HG03342 (cell line): ENCODE results near the gene EVI2B.
"Not testable (repeated sequence)": the region's sequence is repeated elsewhere in the genome, so short reads cannot be mapped to it uniquely, and the experiment has no call there.

Experiments
- ATAC-seq: cut with Tn5 transposase; IDR thresholded peaks from one replicate; pipeline ENCODE4 v1.9.1; 2021; ENCODE audit warnings: mild to moderate bottlenecking, moderate library complexity; ENCODE audit not compliant: unreplicated experiment

The EVI2B gene

DNA sequence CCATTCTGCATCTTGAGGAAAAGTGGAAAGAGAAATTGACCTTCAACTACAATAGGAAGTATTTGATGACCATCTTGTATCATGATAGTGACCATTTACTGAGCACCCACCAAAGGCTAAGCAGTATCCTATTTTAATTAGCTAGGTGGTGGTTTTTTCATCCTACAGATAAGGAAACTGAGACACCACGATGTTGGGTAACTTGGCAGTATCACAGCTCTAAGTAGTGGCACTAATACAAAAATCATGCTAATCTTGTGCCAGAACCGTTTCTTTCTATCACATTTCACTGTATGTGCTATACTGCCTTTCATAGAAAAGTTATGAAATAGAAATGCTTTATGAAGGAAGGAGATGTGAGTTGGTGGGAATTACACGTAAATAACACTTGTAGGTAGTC lies 2.3 kb downstream of the EVI2B start:
- no peak for ATAC-seq

DNA sequence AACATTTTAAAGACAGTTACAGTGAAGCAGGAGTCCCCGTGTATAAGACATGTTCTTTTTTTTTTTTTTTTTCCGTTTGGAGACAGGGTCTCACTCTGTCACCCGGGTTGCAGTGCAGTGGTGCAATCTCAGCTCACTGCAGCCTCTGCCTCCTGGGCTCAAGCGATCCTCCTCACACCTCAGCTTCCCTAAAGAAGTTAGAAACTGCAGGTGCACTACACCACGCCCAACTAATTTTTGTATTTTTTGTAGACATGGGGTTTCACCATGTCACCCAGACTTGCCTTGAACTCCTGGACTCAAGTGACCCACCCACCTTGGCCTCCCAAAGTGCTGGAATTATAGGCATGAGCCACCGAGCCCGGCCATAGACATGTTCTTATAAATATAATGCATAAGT lies 3.0 kb downstream of the EVI2B start:
- ATAC-seq = no peak

DNA sequence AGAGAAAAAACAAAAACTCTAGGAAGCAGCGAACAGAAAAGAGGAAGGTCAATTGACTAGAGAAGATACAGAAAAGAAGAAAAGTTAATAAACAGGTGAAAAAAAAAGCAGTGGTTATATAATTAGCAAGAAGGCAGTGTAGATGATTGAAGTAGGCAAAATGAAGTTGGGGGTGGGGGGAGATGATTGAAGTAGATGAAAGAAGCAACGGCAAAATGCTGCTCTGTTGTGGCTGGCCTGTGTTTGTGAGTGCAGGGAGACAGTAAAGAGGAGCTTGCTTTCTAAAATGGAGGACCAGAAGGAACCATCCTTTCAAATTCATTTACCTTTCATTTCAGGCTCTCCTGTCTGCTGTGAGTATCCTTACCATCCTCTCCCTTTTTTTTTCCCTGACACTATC lies 3.6 kb downstream of the EVI2B start:
- no peak for ATAC-seq

DNA sequence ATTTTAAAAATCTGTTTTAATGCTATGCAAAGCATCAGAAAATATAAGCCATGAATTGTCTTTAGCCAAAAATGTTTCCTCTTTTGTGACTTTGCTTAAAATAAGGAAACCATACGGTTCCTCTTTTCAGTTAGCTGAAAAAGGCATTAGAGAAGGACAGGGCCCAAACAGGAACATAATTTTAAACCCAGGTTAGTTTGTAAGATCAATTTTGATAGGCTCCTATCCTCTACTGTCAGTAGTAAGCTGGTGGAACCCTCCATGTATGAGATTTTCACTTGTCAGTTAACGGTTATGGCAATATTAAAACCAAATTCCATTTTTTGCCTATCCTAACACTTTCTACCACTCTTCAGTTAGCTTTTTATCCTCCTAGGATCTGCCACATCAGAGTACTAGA lies 4.3 kb downstream of the EVI2B start:
- no peak for ATAC-seq

DNA sequence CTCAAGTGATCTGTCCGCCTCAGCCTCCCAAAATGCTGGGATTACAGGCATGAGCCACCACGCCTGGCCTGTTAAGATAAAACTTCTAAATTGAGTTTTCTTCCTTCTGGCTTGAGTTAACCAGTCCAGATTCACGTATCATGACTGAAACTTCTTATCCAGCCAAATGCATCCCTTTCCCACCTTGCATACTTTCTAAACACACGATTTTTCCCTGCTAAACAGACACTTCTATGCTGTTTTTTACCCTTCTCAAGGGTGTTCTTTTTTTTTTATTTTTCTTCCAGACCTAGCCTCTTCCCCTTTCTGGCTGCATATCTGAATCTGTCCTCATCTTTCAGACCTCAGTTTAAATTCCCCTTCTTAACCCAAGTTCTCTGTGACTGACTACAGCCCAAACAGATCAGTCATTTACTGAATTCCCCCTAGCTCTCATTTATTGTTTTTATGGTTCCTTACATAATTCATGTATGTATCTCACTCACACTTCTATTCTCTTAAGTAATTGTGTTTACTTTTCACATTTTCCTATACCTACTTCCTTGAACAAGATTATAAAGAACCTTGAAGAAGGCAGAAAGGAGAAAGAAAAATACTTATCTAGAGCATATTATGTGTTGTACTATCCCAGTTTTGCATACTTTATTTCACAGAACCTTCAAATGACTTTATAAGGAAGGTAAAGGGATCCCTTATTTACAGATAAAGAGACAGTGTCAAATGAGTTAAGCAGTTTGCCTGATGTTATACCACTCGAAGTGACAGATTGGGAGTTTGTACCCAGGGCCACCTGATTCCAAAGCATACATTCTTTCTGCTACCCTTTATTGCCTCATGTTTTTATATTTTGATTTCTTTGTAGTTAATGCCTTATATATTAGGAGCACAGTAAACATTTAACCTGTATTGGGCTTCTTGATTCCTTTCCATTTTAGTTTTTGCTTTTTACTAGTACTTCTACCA lies 5.2 kb downstream of the EVI2B start:
- ATAC-seq = no peak

DNA sequence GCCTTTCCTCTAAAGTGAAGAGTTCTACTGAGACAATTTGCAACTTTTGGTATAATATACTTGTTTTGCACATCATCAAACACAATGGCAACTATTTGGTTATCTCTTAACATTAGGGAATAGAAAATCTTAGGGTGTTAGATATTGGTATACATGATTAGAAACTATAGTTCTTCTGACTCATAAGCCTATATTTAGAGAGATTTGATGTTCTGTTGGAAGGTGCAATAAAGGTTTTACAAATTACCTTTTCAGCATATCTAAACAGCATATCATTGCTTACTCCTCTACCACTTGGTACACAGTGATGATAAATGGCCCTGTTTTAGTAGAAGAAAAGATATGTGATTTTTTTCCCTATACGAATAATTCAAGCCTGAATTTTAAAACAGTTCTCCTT lies 6.2 kb downstream of the EVI2B start:
- ATAC-seq = no peak

DNA sequence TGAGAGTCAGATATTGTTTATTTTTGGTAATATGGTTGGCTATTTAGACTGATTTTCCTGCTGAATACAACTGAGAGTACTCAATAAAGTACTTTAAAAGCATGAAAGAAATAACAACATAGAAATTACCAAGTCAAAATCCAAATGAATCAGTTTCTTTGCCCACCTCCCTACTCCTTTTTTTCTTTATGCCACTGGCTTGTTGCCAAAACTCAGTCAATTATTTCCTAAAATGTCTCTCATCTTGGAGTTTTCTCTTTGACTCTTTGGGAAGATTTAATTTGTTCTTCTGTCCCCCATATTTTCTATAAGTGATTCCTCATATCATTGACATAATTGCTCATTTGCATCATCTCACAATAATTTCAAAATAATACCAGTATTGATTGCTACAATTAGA lies 14.2 kb downstream of the EVI2B start:
- no peak for ATAC-seq

DNA sequence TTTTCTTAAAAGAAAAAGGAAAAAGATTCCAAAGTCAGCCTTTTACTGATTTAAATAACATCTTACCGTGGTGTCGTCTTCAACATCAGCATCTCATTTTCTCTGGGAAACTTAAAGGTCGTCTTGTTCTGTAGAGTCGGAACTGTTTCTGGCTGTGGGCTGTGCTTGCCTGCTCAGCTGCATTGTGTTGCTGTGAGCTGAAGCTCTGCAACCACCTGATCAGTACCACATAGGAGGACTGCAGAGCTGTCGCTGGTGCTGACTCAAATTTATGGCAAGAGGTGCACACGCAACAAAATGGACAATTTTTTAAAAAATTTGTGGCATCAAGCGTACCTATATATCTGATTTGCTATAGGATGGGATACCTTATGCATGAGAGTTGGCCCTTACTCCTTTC lies 16.8 kb downstream of the EVI2B start, which contains the start of gene OMG:
TSS of gene OMG (minus strand) at position 150 of the 400 bp plus-strand sequence. CDS start 908 bp downstream, outside the sequence.
- ATAC-seq = no peak

DNA sequence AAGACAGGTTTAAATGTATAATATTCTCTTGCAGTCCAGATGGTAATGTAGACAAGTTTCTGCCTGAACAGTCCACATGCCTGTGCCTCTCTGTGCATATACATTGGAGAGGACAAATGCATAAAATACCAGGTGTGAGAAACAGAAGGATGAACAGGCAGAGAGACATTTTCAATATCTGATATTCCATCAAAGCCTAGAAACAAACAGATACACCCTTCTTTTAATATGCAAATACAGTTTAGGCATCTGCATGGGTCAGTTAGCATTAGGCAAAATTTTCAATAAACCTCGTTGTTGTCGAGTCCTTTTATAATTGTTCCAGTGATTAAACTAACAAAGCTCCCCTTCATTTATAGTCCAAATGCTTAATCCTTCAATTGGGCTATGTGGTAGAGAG lies 17.7 kb downstream of the EVI2B start:
- no peak for ATAC-seq

DNA sequence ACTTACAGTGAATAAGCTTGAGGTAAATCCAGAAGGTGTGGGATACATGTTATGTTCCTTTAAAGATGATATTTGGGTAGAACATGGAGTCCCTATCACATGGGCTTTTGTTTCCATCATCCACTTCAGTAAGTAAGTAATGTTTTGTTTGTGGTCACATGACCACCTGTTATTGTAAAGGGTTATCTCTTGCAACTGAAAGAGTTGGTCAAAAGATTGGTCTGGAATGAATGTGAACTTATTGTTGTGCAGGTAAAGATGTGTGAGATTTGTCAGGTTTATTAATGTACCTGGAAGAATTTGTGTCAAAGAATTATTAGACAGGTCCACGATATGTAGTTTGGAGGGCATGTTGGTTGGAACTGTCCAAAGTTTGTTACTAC lies 18.4 kb downstream of the EVI2B start:
- no peak for ATAC-seq

DNA sequence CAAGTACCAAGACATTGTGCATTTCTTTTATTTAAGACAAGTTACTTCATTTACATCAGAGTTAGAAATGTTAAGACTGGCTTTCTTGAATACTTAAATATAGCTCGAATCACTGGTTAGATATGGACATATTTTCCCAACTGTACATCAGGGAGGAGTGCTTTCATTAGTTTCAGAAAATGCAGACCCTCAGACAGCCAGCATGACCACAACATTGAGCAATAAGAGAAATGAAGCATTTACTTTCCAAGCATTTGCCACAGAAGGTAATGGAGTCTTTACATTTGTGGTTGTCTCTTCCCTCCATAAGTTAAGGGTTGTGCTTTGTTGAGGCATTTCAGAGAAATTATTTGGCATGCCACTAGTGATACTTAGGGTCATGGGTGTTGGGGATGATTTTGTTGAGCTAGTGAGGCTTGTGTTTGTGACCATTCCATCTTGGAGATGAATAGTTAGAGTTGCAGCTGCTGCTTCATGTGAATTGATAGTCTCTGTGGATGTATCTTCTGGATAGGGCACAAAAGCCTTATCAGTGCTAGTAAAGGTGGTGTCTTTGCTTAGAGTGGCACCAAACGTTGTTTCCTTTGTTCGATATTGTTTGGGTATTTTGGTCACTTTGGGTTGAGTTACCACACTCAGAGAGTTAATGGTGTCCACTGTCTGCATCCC lies 18.9 kb downstream of the EVI2B start:
- ATAC-seq = no peak

DNA sequence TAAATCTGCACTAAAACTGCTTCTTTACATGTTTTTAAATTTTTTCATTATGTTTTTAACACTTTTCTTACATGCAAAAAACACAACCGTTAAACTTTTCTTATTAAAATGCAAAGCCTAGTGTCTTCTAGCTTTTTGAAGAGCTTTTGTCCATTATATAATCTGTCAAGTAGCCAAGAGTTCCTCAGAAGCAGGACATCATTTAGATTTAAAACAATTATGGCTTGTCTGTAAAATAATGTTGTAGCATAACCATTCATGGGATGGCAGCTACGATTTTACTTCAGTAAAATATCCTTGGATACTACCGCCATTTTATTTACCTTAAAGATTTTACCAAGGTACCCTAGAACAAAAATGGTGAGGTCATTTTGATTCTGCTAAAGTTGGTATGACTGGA lies 19.6 kb downstream of the EVI2B start:
- no peak for ATAC-seq

DNA sequence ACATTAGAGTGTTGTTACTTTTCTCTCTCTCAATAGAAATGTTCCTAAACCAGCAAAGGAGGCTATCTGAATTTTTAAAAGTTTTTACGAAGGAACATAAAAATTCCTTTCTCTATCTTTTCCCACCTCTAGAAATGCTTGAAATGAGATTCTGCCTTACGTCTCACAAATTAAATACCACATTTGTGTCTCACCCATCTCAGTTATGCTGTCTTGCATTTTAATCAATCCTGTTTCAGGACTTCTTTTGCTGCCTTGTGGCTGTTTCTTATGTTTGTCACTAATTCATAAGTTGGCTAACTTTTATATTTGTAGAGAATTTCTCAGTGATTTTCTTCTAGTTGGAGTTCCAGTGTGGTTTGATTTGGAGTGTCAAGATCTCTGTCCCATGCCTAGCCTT lies 20.3 kb downstream of the EVI2B start:
- no peak for ATAC-seq

DNA sequence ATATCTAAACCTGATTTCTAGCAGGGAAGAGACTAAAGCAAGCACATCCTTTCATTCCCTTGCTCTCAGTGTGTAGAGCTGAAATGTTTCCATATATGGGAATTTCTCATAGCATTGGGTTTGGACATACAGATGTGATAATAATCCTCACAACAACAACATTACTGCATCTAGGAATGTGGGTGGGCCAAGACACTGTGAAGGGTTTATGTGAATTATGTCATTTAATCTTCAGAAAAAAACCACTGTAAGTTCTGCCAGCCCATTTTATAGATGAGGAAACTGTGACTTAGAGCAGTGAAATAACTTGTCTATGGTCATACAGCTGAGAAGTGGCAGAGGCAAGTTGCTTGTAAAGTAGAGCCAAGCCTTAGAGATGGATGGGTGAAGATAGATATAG lies 22.0 kb downstream of the EVI2B start:
- no peak for ATAC-seq

DNA sequence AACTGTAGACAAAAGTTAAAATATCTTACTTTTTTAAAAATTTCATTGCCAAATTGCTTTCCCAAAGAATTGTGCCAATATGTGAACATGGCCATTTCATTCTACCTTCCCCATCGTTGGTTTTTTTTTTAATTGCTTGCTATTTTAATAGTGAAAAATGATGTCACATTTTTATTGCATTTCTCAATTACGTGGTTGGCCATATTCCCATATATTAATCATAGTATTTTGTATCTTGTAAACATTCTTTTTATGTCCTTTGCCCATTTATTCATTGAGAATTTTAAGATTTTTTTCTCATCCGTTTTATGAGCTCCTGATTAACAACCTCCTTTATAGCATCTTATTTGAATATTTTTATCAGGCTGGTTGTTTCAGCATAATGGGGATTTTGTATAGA lies 24.1 kb downstream of the EVI2B start:
- ATAC-seq = no peak

DNA sequence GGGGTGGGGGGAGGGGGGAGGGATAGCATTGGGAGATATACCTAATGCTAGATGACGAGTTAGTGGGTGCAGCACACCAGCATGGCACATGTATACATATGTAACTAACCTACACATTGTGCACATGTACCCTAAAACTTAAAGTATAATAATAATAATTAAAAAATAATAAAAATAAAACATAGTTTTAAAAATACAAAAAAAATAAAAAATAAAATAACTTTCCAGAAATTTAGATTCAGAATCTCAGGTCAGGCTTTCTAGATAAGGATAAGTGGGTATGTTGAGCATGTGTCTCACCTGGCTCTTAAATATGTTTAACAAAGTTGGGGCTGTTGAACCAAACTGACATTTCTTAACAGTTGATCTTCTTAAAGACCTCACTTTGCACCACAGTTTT lies 25.9 kb downstream of the EVI2B start:
- ATAC-seq = not testable (repeated sequence)

DNA sequence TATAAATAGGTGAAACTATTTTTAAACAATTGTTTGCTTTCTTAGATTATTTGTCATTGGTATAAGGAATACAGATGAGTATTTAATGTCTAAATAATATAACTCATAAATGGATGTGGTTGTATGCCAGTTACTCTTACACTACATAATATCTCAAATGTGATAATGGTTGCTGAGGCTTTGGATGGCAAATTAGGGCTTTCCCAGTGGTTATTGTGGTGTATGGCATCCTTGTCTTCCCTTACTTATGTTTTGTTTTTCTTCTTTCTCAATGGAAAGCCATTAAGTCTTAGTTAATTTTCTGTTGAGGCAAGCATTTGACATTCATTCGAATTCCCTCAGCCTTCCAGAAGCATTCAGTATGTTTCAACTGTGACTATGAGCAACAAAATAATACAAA lies 27.3 kb downstream of the EVI2B start:
- no peak for ATAC-seq

DNA sequence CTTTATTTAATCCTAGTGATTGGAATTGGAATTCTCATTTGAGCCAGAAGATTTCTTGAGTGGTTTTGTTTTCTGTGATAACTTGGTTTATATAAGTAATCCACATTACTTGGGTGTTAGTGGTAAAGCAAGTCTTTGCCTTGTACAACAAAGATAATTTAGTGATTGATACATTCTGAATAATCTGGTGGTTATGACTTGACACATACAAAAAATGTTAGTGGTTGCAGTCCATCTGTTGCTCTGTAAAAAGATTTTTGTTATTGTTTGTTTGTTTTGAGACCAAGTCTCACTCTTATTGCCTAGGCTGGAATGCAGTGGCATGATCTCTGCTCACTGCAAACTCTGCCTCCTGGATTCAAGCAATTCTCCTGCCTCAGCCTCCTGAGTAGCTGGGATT lies 30.0 kb downstream of the EVI2B start:
- no peak for ATAC-seq

DNA sequence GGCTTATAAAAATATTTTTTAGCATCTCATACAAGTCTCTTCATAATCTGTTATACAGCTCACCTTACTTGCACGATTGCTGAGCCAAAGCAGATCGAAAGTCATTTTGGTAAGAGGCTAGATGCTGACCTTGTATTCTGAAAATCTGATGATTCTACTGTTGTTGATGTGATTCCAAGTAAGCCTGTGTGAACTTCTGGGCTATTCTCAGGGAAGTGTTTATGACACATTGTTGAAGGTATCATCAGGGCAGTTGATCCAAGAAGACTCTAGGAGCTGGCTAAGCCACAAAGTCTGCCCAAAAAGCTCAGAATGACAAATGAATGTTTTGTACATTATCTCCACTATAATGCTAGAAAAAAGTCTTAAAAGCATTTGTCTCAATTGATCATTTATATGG lies 32.8 kb downstream of the EVI2B start:
- no peak for ATAC-seq

DNA sequence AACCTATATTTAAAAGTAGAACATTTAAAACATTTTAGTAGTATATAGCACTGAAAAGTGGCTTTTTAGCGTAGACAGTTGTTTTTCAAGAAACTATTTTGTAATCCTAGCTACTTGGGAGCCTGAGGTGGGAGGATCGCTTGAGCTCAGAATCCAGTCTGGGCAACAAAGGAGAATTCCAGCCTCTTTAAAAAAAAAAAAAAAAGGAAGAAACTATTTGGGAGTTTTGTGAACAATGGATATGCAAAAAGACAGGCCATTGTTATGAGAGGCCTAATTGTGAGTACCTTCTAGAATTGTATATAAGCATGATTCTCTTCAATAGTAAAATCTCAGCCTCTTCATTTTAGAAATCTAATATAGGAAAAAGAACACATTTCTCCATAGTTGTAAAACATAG lies 34.5 kb downstream of the EVI2B start:
- ATAC-seq = no peak

DNA sequence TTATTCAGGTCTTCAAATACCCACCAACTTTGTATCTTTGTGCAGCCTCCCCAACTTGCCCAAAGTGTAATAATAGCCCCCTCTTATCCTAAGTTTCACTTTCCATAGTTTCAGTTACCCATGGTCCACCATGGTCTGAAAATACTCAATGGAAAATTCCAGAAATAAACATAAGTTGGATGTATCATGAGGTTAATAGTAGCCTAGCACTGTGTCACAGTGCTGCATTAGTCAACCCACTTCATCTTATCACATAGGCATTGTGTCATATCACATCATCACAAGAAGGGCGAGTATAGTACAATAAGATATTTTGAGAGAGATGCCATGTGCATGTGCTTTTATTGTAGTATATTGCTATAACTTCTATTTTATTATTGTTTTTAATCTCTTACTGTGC lies 38.7 kb downstream of the EVI2B start:
- ATAC-seq = no peak

DNA sequence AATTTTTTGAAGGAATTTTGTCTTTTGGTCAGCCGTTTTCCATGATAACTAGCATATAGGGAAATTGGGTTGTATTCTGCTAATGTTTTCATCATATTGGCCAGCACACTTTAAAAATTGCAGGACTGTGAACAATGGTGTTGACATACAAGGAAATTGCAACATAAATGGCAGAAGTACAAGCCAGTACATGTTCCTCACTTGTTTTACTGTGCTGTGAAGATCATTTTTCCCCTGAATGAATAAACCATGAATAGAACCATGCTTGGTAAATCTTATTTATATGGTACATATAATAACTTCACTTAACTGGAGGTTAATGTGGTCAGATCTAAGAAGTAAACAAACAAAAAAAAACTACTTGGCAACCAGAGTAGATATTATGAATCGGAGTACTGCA lies 39.6 kb downstream of the EVI2B start:
- ATAC-seq = no peak
